Neutrophil (primary cell): ENCODE measurements around the gene MYOF.

ENCODE experiments used
- H3K27ac ChIP-seq: fragments of 200-600 bp; sonication (generic); 2 replicates; pipeline ENCODE4 v1.5.1; 2016; ENCODE audit warnings: mild to moderate bottlenecking, moderate library complexity
- H3K27me3 ChIP-seq: fragments of 200-600 bp; sonication (generic); 2 replicates; pipeline ENCODE4 v1.6.0; 2016; ENCODE audit warnings: mild to moderate bottlenecking
- H3K36me3 ChIP-seq: fragments of 200-600 bp; sonication (generic); 2 replicates; pipeline ENCODE4 v1.5.1; 2017
- H3K4me1 ChIP-seq, 2 experiments: fragments of 200-600 bp in 1 of 2; sonication (generic) in 1 of 2; 1 replicate in 1 of 2; 2 replicates in 1 of 2; pipeline versions ENCODE4 v1.5.1 to v1.6.1; 2013 to 2016; ENCODE audit warnings: low read depth in 1 of 2, low read length in 1 of 2, mild to moderate bottlenecking in 1 of 2, moderate library complexity in 1 of 2; ENCODE audit not compliant: control insufficient read depth in 1 of 2, insufficient read depth in 1 of 2
- H3K4me3 ChIP-seq, 2 experiments: fragments of 200-600 bp in 1 of 2; sonication (generic) in 1 of 2; 1 replicate in 1 of 2; 2 replicates in 1 of 2; pipeline ENCODE4 v1.5.1; 2013 to 2016; ENCODE audit warnings: low read depth in 1 of 2, low read length in 1 of 2, mild to moderate bottlenecking in 1 of 2, moderate library complexity in 1 of 2
- H3K9me3 ChIP-seq: fragments of 200-600 bp; sonication (generic); 2 replicates; pipeline ENCODE4 v1.5.1; 2016
- TF ChIP-seq, protein P1 (sequence below): fragments of 200-600 bp; sonication (generic); IDR thresholded peaks from 2 replicates; pipeline ENCODE4 v1.5.1; 2016; ENCODE audit warnings: antibody characterized with exemption

The MYOF gene

DNA sequence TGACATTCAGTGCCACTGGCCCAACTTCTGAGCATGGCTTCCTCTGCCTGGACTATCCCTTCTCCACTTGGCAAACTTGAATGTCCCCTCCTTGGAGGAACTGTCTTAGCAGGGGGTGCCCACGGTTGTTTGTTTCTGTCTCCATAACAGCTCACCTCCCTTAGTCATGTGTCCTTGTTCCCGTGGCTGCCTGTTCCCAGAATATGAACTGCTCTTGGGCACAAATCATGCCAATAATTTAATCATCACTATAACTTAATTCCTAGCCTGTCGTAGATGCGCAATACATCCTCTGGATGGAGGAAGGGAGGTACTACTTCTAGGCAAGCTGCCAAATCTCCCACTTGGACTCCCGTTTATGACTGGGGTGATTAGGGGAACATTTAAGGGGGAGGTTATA is 173.1 kb downstream of the MYOF start:
- no peaks in the 10 kb centered on the region for H3K9me3 ChIP-seq
- no peak overlapping the region for H3K27ac ChIP-seq
- H3K27me3 ChIP-seq: no peaks in the 10 kb centered on the region
- TF ChIP-seq, protein P1, sequence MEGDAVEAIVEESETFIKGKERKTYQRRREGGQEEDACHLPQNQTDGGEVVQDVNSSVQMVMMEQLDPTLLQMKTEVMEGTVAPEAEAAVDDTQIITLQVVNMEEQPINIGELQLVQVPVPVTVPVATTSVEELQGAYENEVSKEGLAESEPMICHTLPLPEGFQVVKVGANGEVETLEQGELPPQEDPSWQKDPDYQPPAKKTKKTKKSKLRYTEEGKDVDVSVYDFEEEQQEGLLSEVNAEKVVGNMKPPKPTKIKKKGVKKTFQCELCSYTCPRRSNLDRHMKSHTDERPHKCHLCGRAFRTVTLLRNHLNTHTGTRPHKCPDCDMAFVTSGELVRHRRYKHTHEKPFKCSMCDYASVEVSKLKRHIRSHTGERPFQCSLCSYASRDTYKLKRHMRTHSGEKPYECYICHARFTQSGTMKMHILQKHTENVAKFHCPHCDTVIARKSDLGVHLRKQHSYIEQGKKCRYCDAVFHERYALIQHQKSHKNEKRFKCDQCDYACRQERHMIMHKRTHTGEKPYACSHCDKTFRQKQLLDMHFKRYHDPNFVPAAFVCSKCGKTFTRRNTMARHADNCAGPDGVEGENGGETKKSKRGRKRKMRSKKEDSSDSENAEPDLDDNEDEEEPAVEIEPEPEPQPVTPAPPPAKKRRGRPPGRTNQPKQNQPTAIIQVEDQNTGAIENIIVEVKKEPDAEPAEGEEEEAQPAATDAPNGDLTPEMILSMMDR: no peak
- no peaks in the 10 kb centered on the region for H3K4me1 ChIP-seq
- no peak overlapping the region for H3K4me3 ChIP-seq
- H3K36me3 ChIP-seq: no peaks in the 10 kb centered on the region

DNA sequence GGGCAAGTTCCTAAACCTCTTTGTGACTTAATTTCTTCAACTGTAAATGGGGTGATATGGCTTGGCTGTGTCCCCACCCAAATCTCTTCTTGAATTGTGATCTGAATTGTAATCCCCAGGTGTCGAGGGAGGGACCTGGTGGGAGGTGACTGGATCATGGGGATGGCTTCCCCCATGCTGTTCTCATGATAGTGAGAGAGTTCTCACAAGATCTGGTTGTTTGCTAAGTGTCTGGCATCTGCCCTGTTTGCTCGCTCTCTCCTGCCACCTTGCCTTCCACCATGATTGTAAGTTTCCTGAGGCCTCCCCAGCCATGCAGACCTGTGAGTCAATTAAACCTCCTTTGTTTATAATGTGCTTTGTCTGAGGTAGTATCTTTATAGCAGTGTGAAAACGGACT is 177.0 kb downstream of the MYOF start:
- Histone ChIP-seq H3K36me3 (no peaks in the 10 kb centered on the region), H3K27me3 (no peaks in the 10 kb centered on the region), H3K4me1 (no peaks in the 10 kb centered on the region), H3K27ac (no peak overlapping the region), H3K9me3 (no peaks in the 10 kb centered on the region), H3K4me3 (no peak overlapping the region)
- TF ChIP-seq, protein P1: no peak

DNA sequence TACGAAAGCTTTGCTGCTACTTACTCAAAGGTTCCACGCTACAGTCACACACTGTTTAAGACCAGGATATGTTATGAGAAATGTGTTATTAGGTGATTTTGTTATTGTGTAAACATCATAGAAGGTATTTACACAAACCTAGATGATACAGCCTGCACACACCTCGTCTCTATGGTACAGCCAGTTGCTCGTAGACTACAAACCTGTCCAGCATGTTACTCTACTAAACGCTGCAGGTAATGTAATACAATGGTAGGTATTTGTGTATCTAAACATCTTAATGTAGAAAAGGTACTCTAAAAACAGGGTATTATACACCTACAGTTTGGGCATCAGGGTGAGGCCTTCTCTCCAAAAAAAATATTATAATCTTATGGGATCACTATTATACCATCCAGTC is 181.2 kb downstream of the MYOF start:
- TF ChIP-seq, protein P1: no peak
- H3K36me3 ChIP-seq: no peaks in the 10 kb centered on the region
- no peak overlapping the region for H3K27ac ChIP-seq
- H3K4me1 ChIP-seq: no peaks in the 10 kb centered on the region
- H3K27me3 ChIP-seq: no peaks in the 10 kb centered on the region
- H3K9me3 ChIP-seq: no peaks in the 10 kb centered on the region
- H3K4me3 ChIP-seq: no peak overlapping the region

DNA sequence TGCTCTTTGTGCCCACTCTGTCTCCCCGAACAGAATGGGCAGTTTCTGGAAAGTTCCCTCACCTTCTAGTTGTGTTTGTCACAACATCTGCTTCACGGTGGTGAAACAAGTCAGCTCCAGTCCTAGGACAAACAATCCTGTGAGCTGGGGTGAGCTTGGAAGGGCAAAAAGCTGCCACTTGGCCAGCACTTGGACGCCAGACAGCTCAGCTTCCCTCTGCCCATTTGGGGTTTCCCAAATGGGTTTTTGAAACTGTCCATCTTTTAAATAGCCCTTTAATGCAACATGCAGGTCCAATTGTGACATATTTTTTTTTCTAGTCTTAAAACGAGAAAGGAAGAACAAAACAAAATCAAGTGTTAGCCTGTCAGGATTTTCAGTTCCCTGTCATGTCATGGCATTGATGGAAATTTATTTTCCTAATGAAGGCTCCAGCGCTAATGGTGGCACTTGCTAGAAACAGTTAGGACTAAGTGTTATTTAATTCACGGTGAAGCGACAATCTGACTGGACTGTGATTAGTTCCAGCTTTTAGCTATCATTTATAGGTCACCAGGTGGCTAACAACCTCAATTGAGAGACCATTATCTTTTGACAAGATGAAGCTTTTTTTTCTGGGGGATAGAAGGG is 181.7 kb downstream of the MYOF start:
- no peaks in the 10 kb centered on the region for H3K36me3 ChIP-seq
- no peak overlapping the region for H3K27ac ChIP-seq
- H3K4me3 ChIP-seq: no peak overlapping the region
- no peaks in the 10 kb centered on the region for H3K9me3 ChIP-seq
- TF ChIP-seq, protein P1: no peak
- H3K4me1 ChIP-seq: no peaks in the 10 kb centered on the region
- no peaks in the 10 kb centered on the region for H3K27me3 ChIP-seq

DNA sequence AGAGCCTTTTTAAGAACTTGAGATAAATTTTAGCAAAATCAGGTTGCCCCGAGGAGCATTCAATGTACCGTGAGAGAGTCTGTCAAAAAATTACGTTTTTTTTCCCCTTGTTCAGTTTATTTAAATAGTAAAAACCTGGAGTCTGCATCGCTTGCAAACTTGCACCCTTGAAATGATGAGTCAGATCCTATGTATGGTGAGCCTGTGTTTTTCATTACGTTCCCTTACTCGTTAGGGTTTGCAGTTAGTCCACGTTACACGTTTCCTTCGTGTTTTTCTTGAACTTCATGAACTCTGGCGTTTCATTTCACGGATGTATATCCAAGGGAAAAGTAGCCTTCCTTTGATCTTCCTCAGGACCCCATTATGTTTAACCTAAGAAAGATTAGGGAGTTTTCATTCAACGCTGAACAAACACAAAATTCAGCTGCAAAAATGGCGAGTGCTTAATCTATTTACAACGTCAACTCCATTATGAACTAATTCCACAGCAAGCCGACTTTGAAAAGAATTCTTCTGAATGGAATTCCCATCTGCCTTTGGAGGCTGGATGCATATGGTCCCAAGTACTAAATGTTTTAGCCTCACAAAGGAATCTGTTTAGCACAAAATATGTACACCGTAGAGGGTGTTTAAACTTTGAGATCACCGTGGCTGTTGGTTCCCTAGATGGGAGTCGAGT is 182.4 kb downstream of the MYOF start:
- H3K4me1 ChIP-seq: no peaks in the 10 kb centered on the region
- H3K36me3 ChIP-seq: no peaks in the 10 kb centered on the region
- H3K27me3 ChIP-seq: no peaks in the 10 kb centered on the region
- TF ChIP-seq, protein P1: no peak
- no peak overlapping the region for H3K4me3 ChIP-seq
- H3K9me3 ChIP-seq: no peaks in the 10 kb centered on the region
- H3K27ac ChIP-seq: no peak overlapping the region
